ENCODE measurements around the gene INPP5K. TPM values are rescaled to one million over a fixed set of nuclear protein-coding genes. Genes with fewer than 3 reads are reported as not detected.
"Not testable (repeated sequence)": the region's sequence is repeated elsewhere in the genome, so short reads cannot be mapped to it uniquely, and the experiment has no call there.

INPP5K gene
- polyA plus RNA-seq, 1 experiment = 25.9 TPM

DNA sequence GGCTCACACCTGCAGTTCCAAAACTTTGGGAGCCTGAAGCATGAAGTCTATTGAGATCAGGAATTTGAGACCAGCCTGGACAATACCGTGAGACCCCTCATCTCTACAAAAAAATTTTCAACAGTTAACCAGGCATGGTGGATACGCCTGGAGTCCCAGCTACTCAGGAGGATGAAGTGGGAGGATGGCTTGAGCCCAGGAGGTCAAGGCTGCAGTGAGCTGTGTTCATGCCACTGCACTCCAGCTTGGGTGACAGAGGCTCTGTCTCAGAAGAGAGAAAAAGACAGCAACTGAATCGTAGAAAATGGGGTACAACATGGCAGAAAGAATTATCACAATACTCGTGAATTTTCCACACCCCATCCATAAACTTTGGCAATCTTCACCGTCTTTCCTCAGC lies 63.6 kb downstream of the INPP5K start:
- Histone ChIP-seq H3K27ac (ENCODE audit: low read depth, low read length) (no peak overlapping the region), H3K4me3 (ENCODE audit: low read depth, low read length) (no peak overlapping the region), H3K27me3 (ENCODE audit: control insufficient read depth, insufficient read depth, low read length) (no peaks in the 10 kb centered on the region), H3K9me3 (ENCODE audit: control insufficient read depth, insufficient read depth, low read length) (no peaks in the 10 kb centered on the region; the same call in 1 of the 2 replicates)
- POLR2A ChIA-PET = no interaction called here
- DNase-seq (ENCODE audit: low read depth, low spot score) = no peak
- CTCF ChIA-PET = no interaction called here
- TF ChIP-seq, protein P1, sequence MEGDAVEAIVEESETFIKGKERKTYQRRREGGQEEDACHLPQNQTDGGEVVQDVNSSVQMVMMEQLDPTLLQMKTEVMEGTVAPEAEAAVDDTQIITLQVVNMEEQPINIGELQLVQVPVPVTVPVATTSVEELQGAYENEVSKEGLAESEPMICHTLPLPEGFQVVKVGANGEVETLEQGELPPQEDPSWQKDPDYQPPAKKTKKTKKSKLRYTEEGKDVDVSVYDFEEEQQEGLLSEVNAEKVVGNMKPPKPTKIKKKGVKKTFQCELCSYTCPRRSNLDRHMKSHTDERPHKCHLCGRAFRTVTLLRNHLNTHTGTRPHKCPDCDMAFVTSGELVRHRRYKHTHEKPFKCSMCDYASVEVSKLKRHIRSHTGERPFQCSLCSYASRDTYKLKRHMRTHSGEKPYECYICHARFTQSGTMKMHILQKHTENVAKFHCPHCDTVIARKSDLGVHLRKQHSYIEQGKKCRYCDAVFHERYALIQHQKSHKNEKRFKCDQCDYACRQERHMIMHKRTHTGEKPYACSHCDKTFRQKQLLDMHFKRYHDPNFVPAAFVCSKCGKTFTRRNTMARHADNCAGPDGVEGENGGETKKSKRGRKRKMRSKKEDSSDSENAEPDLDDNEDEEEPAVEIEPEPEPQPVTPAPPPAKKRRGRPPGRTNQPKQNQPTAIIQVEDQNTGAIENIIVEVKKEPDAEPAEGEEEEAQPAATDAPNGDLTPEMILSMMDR (IDR thresholded peaks at IDR 0.05; ENCODE audit: low read depth, low read length) = no peak

DNA sequence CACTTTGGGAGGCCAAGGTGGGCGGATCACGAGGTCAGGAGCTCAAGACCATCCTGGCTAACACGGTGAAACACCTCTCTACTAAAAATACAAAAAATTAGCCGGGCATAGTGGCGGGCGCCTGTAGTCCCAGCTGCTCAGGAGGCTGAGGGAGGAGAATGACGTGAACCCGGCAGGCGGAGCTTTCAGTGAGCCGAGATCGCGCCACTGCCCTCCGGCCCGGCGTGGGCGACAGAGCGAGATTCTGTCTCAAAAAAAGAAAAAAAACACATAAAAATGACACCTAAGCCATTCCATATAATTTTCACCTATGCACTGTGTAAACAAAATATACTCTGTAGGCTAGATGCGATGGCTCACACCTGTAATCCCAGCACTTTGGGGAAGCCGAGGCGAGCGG lies 66.2 kb downstream of the INPP5K start:
- H3K4me3 ChIP-seq (ENCODE audit: low read depth, low read length); H3K27me3 ChIP-seq (ENCODE audit: control insufficient read depth, insufficient read depth, low read length); POLR2A ChIA-PET; DNase-seq (ENCODE audit: low read depth, low spot score); H3K9me3 ChIP-seq (ENCODE audit: control insufficient read depth, insufficient read depth, low read length); H3K27ac ChIP-seq (ENCODE audit: low read depth, low read length): not testable (repeated sequence)
- CTCF ChIA-PET = interaction anchor here (1.8 kb wide), 1 partner anchor 85 kb away, joined by 4 read pairs; no protein-coding TSS in a partner anchor

DNA sequence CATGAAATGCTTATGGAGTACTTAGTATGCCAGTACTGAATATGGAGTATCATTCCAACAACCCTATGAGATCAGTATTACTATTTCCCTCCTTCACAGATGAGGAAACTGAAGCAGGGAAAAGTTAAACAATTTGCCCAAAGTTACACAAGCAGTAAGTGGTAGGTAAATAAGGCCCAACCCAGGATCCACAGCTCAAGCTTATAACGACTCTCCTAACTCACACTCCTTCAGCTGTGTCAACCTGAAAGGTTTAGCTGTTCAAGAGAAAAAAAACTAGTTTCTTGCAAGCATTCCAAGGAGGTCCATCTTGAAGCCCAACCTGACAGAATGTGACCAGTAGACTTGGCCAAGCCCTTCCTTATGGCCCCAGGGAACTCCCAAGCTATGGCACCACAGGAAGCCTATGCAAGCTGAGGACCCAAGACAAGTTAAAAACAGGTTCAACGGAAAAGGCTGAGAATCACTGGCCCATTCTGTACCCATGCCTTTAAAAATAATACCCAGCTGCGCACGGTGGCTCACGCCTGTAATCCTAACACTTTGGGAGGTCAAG lies 66.9 kb downstream of the INPP5K start:
- Histone ChIP-seq H3K4me3 (ENCODE audit: low read depth, low read length) (no peak overlapping the region), H3K9me3 (ENCODE audit: control insufficient read depth, insufficient read depth, low read length) (no peaks in the 10 kb centered on the region), H3K27ac (ENCODE audit: low read depth, low read length) (no peak overlapping the region), H3K27me3 (ENCODE audit: control insufficient read depth, insufficient read depth, low read length) (no peaks in the 10 kb centered on the region)
- no peak for DNase-seq (ENCODE audit: low read depth, low spot score)
- TF ChIP-seq, protein P1 (IDR thresholded peaks at IDR 0.05; ENCODE audit: low read depth, low read length) = no peak
- ChIA-PET POLR2A (no interaction called here), CTCF (interaction anchor here (1.8 kb wide), 1 partner anchor 85 kb away, joined by 4 read pairs; no protein-coding TSS in a partner anchor)

DNA sequence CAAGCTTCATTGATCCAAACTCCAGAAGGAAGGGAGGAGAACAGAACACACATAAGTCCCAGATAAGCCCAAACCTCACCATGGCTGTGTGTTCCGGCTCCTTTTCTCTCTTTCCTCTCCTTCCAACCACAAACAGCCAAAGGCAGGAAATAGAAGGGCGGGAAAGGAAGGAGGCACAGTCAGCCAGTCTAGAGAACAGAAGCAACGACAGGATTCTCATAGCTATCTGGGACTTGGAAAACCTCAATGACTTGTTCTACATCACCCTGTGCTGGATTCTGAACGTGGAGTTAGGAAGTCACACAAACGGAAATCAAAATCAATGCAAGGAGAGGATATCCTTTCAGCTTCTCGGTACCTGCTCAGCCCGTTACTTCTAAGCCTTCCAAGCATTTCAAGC lies 69.4 kb downstream of the INPP5K start:
- no peak overlapping the region for H3K4me3 ChIP-seq (ENCODE audit: low read depth, low read length)
- ChIA-PET POLR2A (no interaction called here), CTCF (interaction anchor here (0.6 kb wide), 1 partner anchor 263 kb away, joined by 3 read pairs; no protein-coding TSS in a partner anchor)
- H3K27me3 ChIP-seq (ENCODE audit: control insufficient read depth, insufficient read depth, low read length) = no peaks in the 10 kb centered on the region
- no peak overlapping the region for H3K27ac ChIP-seq (ENCODE audit: low read depth, low read length)
- DNase-seq (ENCODE audit: low read depth, low spot score) = no peak
- TF ChIP-seq, protein P1 (IDR thresholded peaks at IDR 0.05; ENCODE audit: low read depth, low read length) = no peak
- H3K9me3 ChIP-seq (ENCODE audit: control insufficient read depth, insufficient read depth, low read length) = no peaks in the 10 kb centered on the region

DNA sequence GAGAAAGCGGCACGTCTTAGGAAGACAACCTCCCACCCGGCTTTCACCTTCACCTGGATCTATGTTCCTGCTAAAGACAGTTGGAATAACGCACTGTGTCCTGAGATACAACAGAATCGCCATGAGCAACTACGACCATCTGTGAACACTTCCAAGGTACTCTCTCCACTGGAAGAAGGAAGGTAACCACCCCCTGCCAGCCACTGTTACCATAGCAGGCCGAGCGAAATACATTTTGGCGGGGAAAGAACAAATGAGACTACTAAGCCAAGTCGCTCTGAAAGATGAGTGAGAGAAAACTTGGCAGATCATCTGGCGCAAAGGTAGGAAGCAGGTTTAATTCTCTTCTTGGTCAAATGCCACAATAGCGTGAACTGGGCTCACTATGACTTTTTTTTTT lies 70.2 kb downstream of the INPP5K start:
- no peak for DNase-seq (ENCODE audit: low read depth, low spot score)
- Histone ChIP-seq H3K27ac (ENCODE audit: low read depth, low read length) (no peak overlapping the region), H3K27me3 (ENCODE audit: control insufficient read depth, insufficient read depth, low read length) (no peaks in the 10 kb centered on the region), H3K4me3 (ENCODE audit: low read depth, low read length) (no peak overlapping the region), H3K9me3 (ENCODE audit: control insufficient read depth, insufficient read depth, low read length) (no peaks in the 10 kb centered on the region)
- CTCF ChIA-PET = interaction anchor here (0.6 kb wide), 1 partner anchor 262 kb away, joined by 3 read pairs; no protein-coding TSS in a partner anchor
- TF ChIP-seq, protein P1 (IDR thresholded peaks at IDR 0.05; ENCODE audit: low read depth, low read length) = no peak
- POLR2A ChIA-PET = no interaction called here

DNA sequence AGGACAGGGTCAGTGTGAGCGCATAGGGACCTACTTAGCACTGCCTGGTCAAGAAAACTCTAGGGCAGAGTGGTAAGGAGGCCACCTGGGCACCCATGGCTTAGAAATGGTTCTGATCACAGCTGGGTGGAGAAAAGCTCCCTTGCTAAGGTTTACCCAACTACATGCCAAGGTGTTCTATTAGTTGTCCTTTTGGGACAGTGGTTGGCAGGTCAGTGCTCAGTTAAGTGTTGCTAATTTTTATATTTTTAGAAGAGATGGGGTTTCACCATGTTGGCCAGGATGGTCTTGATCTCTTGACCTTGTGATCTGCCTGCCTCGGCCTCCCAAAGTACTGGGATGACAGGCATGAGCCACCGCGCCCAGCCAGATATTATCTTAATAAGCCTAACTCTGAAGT lies 70.7 kb downstream of the INPP5K start:
- CTCF ChIA-PET = interaction anchor here (2.2 kb wide), 1 partner anchor 80 kb away, joined by 10 read pairs; no protein-coding TSS in a partner anchor

More for the DNA sequence above, 70.7 kb downstream of the INPP5K start:
- H3K27me3 ChIP-seq (ENCODE audit: control insufficient read depth, insufficient read depth, low read length); DNase-seq (ENCODE audit: low read depth, low spot score); H3K27ac ChIP-seq (ENCODE audit: low read depth, low read length); H3K4me3 ChIP-seq (ENCODE audit: low read depth, low read length); H3K9me3 ChIP-seq (ENCODE audit: control insufficient read depth, insufficient read depth, low read length); POLR2A ChIA-PET: not testable (repeated sequence)

Other genes with a start within 250 kb of the INPP5K start
- not detected in 2 replicates for gene BHLHA9, start 246.2 kb downstream of the INPP5K start, polyA plus RNA-seq (2011; rRNA removed)
- gene TRARG1, start 236.9 kb downstream of the INPP5K start, polyA plus RNA-seq (2011; rRNA removed) = not detected in 2 replicates
- gene YWHAE, start 116.4 kb downstream of the INPP5K start, polyA plus RNA-seq (2011; rRNA removed) = 884 and 1,187 TPM in 2 replicates
- 88.1 and 110 TPM in 2 replicates for gene CRK, start 60.4 kb downstream of the INPP5K start, polyA plus RNA-seq (2011; rRNA removed)
- gene MYO1C, start 23.9 kb downstream of the INPP5K start, polyA plus RNA-seq (2011; rRNA removed) = 147 and 169 TPM in 2 replicates
- gene PITPNA, start 46.2 kb upstream of the INPP5K start, polyA plus RNA-seq (2011; rRNA removed) = 47.9 and 53.6 TPM in 2 replicates
- 5.3 and 6.8 TPM in 2 replicates for gene SLC43A2, start 112.2 kb upstream of the INPP5K start, polyA plus RNA-seq (2011; rRNA removed)
- 0.17 and 0.20 TPM in 2 replicates for gene SCARF1, start 129.1 kb upstream of the INPP5K start, polyA plus RNA-seq (2011; rRNA removed)
- gene RILP, start 133.3 kb upstream of the INPP5K start, polyA plus RNA-seq (2011; rRNA removed) = 5.8 and 9.3 TPM in 2 replicates
- 126 and 161 TPM in 2 replicates for gene PRPF8, start 168.3 kb upstream of the INPP5K start, polyA plus RNA-seq (2011; rRNA removed)
- gene TLCD2, start 193.8 kb upstream of the INPP5K start, polyA plus RNA-seq (2011; rRNA removed) = 3.0 and 3.1 TPM in 2 replicates
- 2.9 and 3.6 TPM in 2 replicates for gene WDR81, start 208.1 kb upstream of the INPP5K start, polyA plus RNA-seq (2011; rRNA removed)
- gene SERPINF2, start 226.3 kb upstream of the INPP5K start, polyA plus RNA-seq (2011; rRNA removed) = 0.07 TPM in 1 of 2 replicates, not detected in the other
- 376 and 473 TPM in 2 replicates for gene SERPINF1, start 245.4 kb upstream of the INPP5K start, polyA plus RNA-seq (2011; rRNA removed)

All from AG04450 (cell line).